HepG2 (cell line): ENCODE data around the gene ZNF8. TPM values are rescaled to one million over a fixed set of nuclear protein-coding genes. Genes with fewer than 3 reads are reported as not detected.

ENCODE experiments used
- ARHGAP35 ChIP-seq: sonication (generic); formaldehyde crosslinking; IDR thresholded peaks from 2 replicates; pipeline ENCODE4 v1.9.0; 2022; ENCODE audit warnings: mild to moderate bottlenecking, inconsistent platforms, moderate library complexity, missing genetic modification reagents, borderline replicate concordance
- CBFB ChIP-seq: sonication (generic); formaldehyde crosslinking; IDR thresholded peaks from 2 replicates; pipeline ENCODE4 v1.4.0; 2020; ENCODE audit warnings: missing genetic modification reagents
- DR1 ChIP-seq: sonication (generic); formaldehyde crosslinking; IDR thresholded peaks from 2 replicates; pipeline ENCODE4 v1.8.0; 2021; ENCODE audit warnings: mild to moderate bottlenecking, missing genetic modification reagents, inconsistent platforms
- FLYWCH1 ChIP-seq: sonication (generic); formaldehyde crosslinking; IDR thresholded peaks from 2 replicates; pipeline ENCODE4 v1.8.1; 2023; ENCODE audit warnings: mild to moderate bottlenecking, missing genetic modification reagents
- GLMP ChIP-seq: sonication (generic); formaldehyde crosslinking; IDR thresholded peaks from 2 replicates; pipeline ENCODE4 v1.9.0; 2021; ENCODE audit warnings: missing genetic modification reagents, mild to moderate bottlenecking, borderline replicate concordance
- HNRNPLL ChIP-seq: fragments of 200-400 bp; formaldehyde crosslinking; IDR thresholded peaks from 2 replicates; pipeline ENCODE4 v1.6.1; 2017; ENCODE audit warnings: mild to moderate bottlenecking, low read depth, low read length; ENCODE audit not compliant: poor library complexity, severe bottlenecking
- KLF15 ChIP-seq: sonication (generic); formaldehyde crosslinking; IDR thresholded peaks from 2 replicates; pipeline ENCODE4 v1.8.1; 2023; ENCODE audit warnings: borderline replicate concordance, mild to moderate bottlenecking, inconsistent platforms, missing genetic modification reagents, mixed read lengths
- MNT ChIP-seq: fragments of 450-650 bp; IDR thresholded peaks from 2 replicates; pipeline ENCODE4 v1.6.1; 2016
- RBAK ChIP-seq: sonication (generic); formaldehyde crosslinking; IDR thresholded peaks from 2 replicates; pipeline ENCODE4 v1.5.1; 2020; ENCODE audit warnings: mild to moderate bottlenecking, missing genetic modification reagents
- REL ChIP-seq: sonication (generic); formaldehyde crosslinking; conservative IDR thresholded peaks from 2 replicates; pipeline ENCODE4 v1.8.0; 2022; ENCODE audit warnings: mild to moderate bottlenecking, missing genetic modification reagents, moderate library complexity
- SRSF1 ChIP-seq: fragments of 200-400 bp; formaldehyde crosslinking; optimal IDR thresholded peaks from 2 replicates; pipeline ENCODE3; 2017; ENCODE audit warnings: mild to moderate bottlenecking, low read depth, low read length, moderate library complexity
- TP53 ChIP-seq: sonication (generic); formaldehyde crosslinking; conservative IDR thresholded peaks from 2 replicates; pipeline ENCODE4 v1.4.0; 2020; ENCODE audit warnings: missing genetic modification reagents
- UBTF ChIP-seq: sonication (generic); formaldehyde crosslinking; IDR thresholded peaks from 2 replicates; pipeline ENCODE4 v1.4.0; 2020; ENCODE audit warnings: mild to moderate bottlenecking, missing genetic modification reagents
- ZBTB44 ChIP-seq: sonication (generic); formaldehyde crosslinking; IDR thresholded peaks from 2 replicates; pipeline ENCODE4 v1.4.0; 2020; ENCODE audit warnings: missing genetic modification reagents
- ZBTB7A ChIP-seq: sonication (generic); formaldehyde crosslinking; IDR thresholded peaks from 2 replicates; pipeline ENCODE4 v1.8.0; 2022; ENCODE audit warnings: mild to moderate bottlenecking, missing genetic modification reagents
- ZNF280D ChIP-seq: sonication (generic); formaldehyde crosslinking; IDR thresholded peaks from 2 replicates; pipeline ENCODE4 v1.5.1; 2020; ENCODE audit warnings: mild to moderate bottlenecking, missing genetic modification reagents
- ZNF569 ChIP-seq: sonication (generic); formaldehyde crosslinking; IDR thresholded peaks from 2 replicates; pipeline ENCODE4 v1.5.0; 2020; ENCODE audit warnings: mild to moderate bottlenecking, missing genetic modification reagents, moderate library complexity, borderline replicate concordance
- ZNF788 ChIP-seq: sonication (generic); formaldehyde crosslinking; IDR thresholded peaks from 2 replicates; pipeline ENCODE4 v1.5.0; 2020; ENCODE audit warnings: mild to moderate bottlenecking, missing genetic modification reagents, borderline replicate concordance
- polyA plus RNA-seq, 8 experiments: library from polyadenylated mRNA; depleted of rRNA in 3 of 8; stranded (reverse) in 7 of 8; unstranded in 1 of 8; fragments of >200 nt; fragmentation: Illumina TruSeq in 4 of 8; extraction: Trizol in 4 of 8; gene quantifications; 2 replicates each; pipeline versions ENCODE4 v1.2.1 to v1.2.3, GENCODE V29; 2011 to 2016; ENCODE audit warnings: low read depth in 4 of 8, missing spikeins in 1 of 8, mixed read lengths in 1 of 8; ENCODE audit not compliant: insufficient read depth in 1 of 8
- total RNA-seq, 5 experiments: library from RNA; depleted of rRNA; stranded (reverse); fragments of >200 nt; fragmentation: Illumina TruSeq; extraction: Trizol; gene quantifications; 2 replicates each; pipeline ENCODE4 v1.2.3, GENCODE V29; 2016; ENCODE audit warnings: low read depth in 1 of 5

ZNF8 gene
- total and polyA plus RNA-seq, 2 of the 13 experiments (the other 11 are each of a cell fraction or from before 2014, with no cell fraction given): 3.1 to 3.3 TPM

- TF ChIP-seq GLMP (CRISPR knock-in tag) (no peak), FLYWCH1 (CRISPR knock-in tag) (no peak), ZNF569 (CRISPR knock-in tag) (no peak), REL (CRISPR knock-in tag) (no peak), ZNF280D (CRISPR knock-in tag) (no peak), KLF15 (no peak), TP53 (CRISPR knock-in tag) (no peak), DR1 (peak; percentile 79; the same call in 1 of the 2 replicates), ZBTB44 (CRISPR knock-in tag) (peak; percentile 55; the same call in 1 of the 2 replicates), ZNF788 (CRISPR knock-in tag) (peak; percentile 92), ARHGAP35 (CRISPR knock-in tag) (no peak), MNT (peak; percentile 58; the same call in 1 of the 2 replicates), RBAK (CRISPR knock-in tag) (no peak), CBFB (CRISPR knock-in tag) (0 out of 2 replicates have a peak, but pooled peaks have one; percentile 48), HNRNPLL (peak; percentile 99), UBTF (peak; percentile 78), ZBTB7A (CRISPR knock-in tag) (no peak), SRSF1 (peak; percentile 84)
Measured at GRCh38 chr19:58305065-58305931, 26.5 kb downstream of the ZNF8 start, which contains the start of gene ERVK3-1 (continued).
